ENCODE results near the gene HDAC8.

DNA sequence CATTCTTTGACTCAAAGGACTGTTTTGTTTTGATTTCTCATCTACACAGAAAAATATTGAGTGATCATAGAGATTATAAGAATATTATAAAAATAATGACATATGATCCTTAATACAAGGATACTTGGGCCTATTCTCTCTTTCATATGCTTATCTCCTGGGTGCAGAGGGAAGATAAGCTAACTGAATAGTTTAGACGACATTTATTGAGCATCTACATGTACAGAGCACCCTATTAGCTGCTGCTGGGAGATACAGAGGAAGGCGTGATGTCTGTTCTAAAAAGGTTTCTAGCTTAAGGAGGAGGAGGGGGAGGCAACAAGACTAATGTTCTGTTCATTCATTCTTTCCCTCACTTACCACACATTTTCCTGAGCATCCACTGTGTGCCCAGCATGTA, 106.8 kb downstream of the HDAC8 start:
- TF ChIP-seq CTCF (IDR thresholded peaks at IDR 0.05; ENCODE audit: insufficient read depth, low read length, poor library complexity, severe bottlenecking) = no peak
- no peak for TF ChIP-seq EZH2phosphoT487 (conservative IDR thresholded peaks at IDR 0.05; ENCODE audit: low read length)

Data from SU-DHL-6 (cell line).